ENCODE results near the gene IVL. TPM values are rescaled to one million over a fixed set of nuclear protein-coding genes. Genes with fewer than 3 reads are reported as not detected.

IVL gene
- total RNA-seq, 1 donor from 2014 or later = not detected

DNA sequence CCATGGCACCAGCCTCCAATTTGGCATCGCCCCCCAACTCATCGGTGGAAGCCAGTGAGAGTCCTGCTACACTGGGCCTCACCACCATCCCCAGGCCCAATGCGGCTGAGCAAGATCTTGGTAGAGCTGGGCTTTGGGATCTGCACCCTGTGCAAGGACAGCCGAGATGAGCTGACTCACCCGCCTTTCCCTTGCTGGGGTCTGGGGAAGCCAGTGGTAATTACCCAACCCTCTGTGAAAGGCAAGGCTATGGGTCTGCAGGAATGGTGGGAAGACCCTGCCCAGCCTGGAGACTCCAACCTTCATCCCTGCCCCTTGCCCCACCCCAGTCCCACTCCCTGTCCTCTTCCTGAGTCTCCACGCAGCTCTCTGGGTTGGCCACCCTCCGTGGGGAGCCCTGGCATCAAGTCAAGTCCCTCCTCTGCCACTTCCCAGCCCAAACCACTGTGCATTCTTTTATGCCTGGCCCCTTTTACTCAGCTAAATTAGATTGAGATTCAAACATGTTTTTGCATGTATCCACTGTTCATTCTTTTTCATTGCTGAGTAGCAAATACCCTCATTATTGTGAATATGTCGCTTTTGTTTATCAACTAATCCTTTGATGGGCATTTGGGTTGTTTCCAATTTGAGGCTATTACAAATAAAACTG lies 21.5 kb upstream of the IVL start:
- Histone ChIP-seq H3K4me1 (ENCODE audit: control insufficient read depth in 3 of 3, insufficient read depth in 3 of 3, low read length in 3 of 3) (no peaks in the 10 kb centered on the region), H3K36me3 (ENCODE audit: control insufficient read depth in 3 of 3, insufficient read depth in 3 of 3, low read length in 3 of 3) (no peaks in the 10 kb centered on the region), H3K9ac (ENCODE audit: low read depth in 1 of 3, low read length in 3 of 3) (no peak overlapping the region), H3K27ac (ENCODE audit: low read depth, low read length) (no peak overlapping the region), H3K27me3 (ENCODE audit: control insufficient read depth in 3 of 3, insufficient read depth in 3 of 3, low read length in 3 of 3) (peaks cover 0 to 4% (median 0%) of the 10 kb centered on the region in 3 donors), H3K9me3 (ENCODE audit: control insufficient read depth in 3 of 3, low read length in 3 of 3) (no peaks in the 10 kb centered on the region), H3K4me3 (ENCODE audit: low read length in 3 of 3) (no peak overlapping the region)

DNA sequence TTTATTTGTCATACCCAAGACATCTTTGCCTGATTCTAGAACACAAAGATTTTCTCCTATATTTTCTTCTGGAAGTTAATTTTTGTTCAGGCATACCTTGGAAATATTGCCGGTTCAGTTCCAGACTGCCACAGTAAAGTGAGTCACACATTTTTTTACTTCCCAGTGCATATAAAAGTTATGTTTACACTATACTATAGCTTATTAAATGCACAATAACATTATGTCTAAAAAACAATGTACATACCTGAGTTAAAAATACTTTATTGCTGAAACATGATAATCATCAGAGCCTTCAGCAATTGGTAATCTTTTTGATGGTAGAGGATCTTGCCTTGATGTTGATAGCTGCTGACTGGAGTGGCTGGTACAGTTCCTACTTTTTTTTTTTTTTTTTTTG lies 20.2 kb upstream of the IVL start:
- no peak overlapping the region for H3K4me3 ChIP-seq (ENCODE audit: low read length in 3 of 3)
- no peaks in the 10 kb centered on the region for H3K4me1 ChIP-seq (ENCODE audit: control insufficient read depth in 3 of 3, insufficient read depth in 3 of 3, low read length in 3 of 3)
- no peaks in the 10 kb centered on the region for H3K36me3 ChIP-seq (ENCODE audit: control insufficient read depth in 3 of 3, insufficient read depth in 3 of 3, low read length in 3 of 3)
- H3K27me3 ChIP-seq (ENCODE audit: control insufficient read depth in 3 of 3, insufficient read depth in 3 of 3, low read length in 3 of 3) = peaks cover 0 to 4% (median 0%) of the 10 kb centered on the region in 3 donors
- no peak overlapping the region for H3K27ac ChIP-seq (ENCODE audit: low read depth, low read length)
- H3K9me3 ChIP-seq (ENCODE audit: control insufficient read depth in 3 of 3, low read length in 3 of 3) = no peaks in the 10 kb centered on the region
- H3K9ac ChIP-seq (ENCODE audit: low read depth in 1 of 3, low read length in 3 of 3) = no peak overlapping the region

DNA sequence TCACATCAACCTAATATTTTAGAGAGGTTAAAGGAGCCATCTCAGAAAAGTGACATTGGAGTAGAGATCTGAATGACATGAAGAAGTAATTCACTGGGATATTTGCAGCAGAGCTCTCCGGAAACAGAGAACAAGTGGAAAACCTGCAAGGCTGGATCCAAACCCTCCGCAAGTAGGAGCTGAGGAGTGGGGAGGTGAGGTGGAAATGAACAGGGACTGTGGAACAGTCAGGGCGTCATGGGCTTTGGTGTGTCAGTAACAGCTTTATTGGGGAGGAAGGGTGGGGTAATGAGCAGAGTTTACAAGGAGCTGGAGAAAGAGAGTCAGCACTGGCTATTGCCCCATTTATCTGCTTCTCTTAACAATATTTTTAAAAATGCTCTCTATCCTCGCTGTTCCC lies 9.3 kb upstream of the IVL start:
- H3K27me3 ChIP-seq (ENCODE audit: control insufficient read depth in 3 of 3, insufficient read depth in 3 of 3, low read length in 3 of 3) = peaks cover 0 to 3% (median 0%) of the 10 kb centered on the region in 3 donors
- H3K9me3 ChIP-seq (ENCODE audit: control insufficient read depth in 3 of 3, low read length in 3 of 3) = no peaks in the 10 kb centered on the region
- H3K27ac ChIP-seq (ENCODE audit: low read depth, low read length) = no peak overlapping the region
- no peaks in the 10 kb centered on the region for H3K36me3 ChIP-seq (ENCODE audit: control insufficient read depth in 3 of 3, insufficient read depth in 3 of 3, low read length in 3 of 3)
- H3K4me3 ChIP-seq (ENCODE audit: low read length in 3 of 3) = no peak overlapping the region
- H3K9ac ChIP-seq (ENCODE audit: low read depth in 1 of 3, low read length in 3 of 3) = no peak overlapping the region
- no peaks in the 10 kb centered on the region for H3K4me1 ChIP-seq (ENCODE audit: control insufficient read depth in 3 of 3, insufficient read depth in 3 of 3, low read length in 3 of 3)

DNA sequence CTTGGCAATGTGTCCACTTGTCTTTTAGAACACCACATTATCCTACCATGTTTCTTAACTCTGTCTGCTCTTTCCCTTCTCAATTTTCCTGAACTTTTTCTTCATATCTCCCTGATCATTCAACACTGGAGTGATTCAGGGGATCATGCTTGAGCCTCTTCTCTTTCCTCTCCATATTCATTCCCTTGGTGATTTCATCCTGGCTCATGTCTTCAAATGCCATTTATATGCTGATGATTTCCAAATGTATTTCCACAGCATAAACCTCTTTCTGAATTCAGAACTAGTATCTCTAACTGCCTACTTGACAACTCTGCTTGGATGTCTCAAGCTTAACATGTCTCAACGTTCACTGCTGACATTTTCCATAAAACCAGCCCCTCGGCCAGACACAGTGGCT lies 8.5 kb upstream of the IVL start:
- Histone ChIP-seq H3K9me3 (ENCODE audit: control insufficient read depth in 3 of 3, low read length in 3 of 3) (no peaks in the 10 kb centered on the region), H3K4me3 (ENCODE audit: low read length in 3 of 3) (no peak overlapping the region), H3K36me3 (ENCODE audit: control insufficient read depth in 3 of 3, insufficient read depth in 3 of 3, low read length in 3 of 3) (no peaks in the 10 kb centered on the region)

DNA sequence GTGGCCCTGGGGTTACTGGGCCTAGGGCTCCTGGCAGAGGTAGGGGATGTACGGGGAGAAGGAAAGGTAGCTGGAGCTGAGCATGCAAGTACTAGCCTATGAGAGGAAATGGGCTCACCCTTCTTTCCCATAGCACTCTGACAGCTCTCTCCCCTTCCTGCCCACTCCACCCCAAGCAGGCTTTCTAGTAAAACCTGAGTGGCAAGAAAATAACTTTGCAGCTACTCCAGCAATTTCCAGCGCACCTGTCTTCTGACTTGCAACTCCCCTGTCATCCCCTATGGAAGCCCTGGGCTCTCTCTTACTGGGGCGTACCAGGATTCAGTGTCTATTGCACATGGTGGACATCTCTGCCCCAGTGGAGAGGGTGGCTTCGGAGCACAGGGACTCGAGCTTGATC lies 6.7 kb upstream of the IVL start:
- Histone ChIP-seq H3K27me3 (ENCODE audit: control insufficient read depth in 3 of 3, insufficient read depth in 3 of 3, low read length in 3 of 3) (peaks cover 0 to 3% (median 2%) of the 10 kb centered on the region in 3 donors), H3K9ac (ENCODE audit: low read depth in 1 of 3, low read length in 3 of 3) (no peak overlapping the region), H3K9me3 (ENCODE audit: control insufficient read depth in 3 of 3, low read length in 3 of 3) (no peaks in the 10 kb centered on the region), H3K4me3 (ENCODE audit: low read length in 3 of 3) (no peak overlapping the region), H3K36me3 (ENCODE audit: control insufficient read depth in 3 of 3, insufficient read depth in 3 of 3, low read length in 3 of 3) (no peaks in the 10 kb centered on the region), H3K27ac (ENCODE audit: low read depth, low read length) (no peak overlapping the region), H3K4me1 (ENCODE audit: control insufficient read depth in 3 of 3, insufficient read depth in 3 of 3, low read length in 3 of 3) (no peaks in the 10 kb centered on the region)

More for the DNA sequence above, 8.5 kb upstream of the IVL start:
- no peak overlapping the region for H3K27ac ChIP-seq (ENCODE audit: low read depth, low read length)
- H3K4me1 ChIP-seq (ENCODE audit: control insufficient read depth in 3 of 3, insufficient read depth in 3 of 3, low read length in 3 of 3) = no peaks in the 10 kb centered on the region
- no peak overlapping the region for H3K9ac ChIP-seq (ENCODE audit: low read depth in 1 of 3, low read length in 3 of 3)
- peaks cover 0 to 3% (median 0%) of the 10 kb centered on the region in 3 donors for H3K27me3 ChIP-seq (ENCODE audit: control insufficient read depth in 3 of 3, insufficient read depth in 3 of 3, low read length in 3 of 3)

DNA sequence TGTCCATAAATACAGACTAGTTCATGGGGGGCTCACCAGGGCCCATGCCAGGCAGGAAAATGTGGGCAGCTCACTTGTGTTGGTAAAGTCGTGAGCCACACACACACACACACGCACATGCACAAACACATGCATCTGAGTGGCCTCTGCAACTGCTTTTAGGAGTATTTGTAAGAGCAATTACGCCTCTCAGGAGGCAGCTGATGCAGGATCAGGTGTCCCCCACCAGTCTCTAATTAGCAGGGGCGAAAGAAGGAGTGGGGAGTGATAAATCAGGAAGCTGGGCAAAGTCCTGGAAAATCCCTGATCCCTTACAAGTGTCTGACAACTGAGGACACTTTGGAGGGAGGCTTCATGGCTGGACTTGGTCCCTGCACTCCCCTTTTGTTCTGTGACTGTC lies 5.7 kb upstream of the IVL start:
- no peak overlapping the region for H3K9ac ChIP-seq (ENCODE audit: low read depth in 1 of 3, low read length in 3 of 3)
- peaks cover 0 to 3% (median 2%) of the 10 kb centered on the region in 3 donors for H3K27me3 ChIP-seq (ENCODE audit: control insufficient read depth in 3 of 3, insufficient read depth in 3 of 3, low read length in 3 of 3)
- no peaks in the 10 kb centered on the region for H3K9me3 ChIP-seq (ENCODE audit: control insufficient read depth in 3 of 3, low read length in 3 of 3)
- no peaks in the 10 kb centered on the region for H3K4me1 ChIP-seq (ENCODE audit: control insufficient read depth in 3 of 3, insufficient read depth in 3 of 3, low read length in 3 of 3)
- no peak overlapping the region for H3K27ac ChIP-seq (ENCODE audit: low read depth, low read length)
- no peaks in the 10 kb centered on the region for H3K36me3 ChIP-seq (ENCODE audit: control insufficient read depth in 3 of 3, insufficient read depth in 3 of 3, low read length in 3 of 3)
- no peak overlapping the region for H3K4me3 ChIP-seq (ENCODE audit: low read length in 3 of 3)

DNA sequence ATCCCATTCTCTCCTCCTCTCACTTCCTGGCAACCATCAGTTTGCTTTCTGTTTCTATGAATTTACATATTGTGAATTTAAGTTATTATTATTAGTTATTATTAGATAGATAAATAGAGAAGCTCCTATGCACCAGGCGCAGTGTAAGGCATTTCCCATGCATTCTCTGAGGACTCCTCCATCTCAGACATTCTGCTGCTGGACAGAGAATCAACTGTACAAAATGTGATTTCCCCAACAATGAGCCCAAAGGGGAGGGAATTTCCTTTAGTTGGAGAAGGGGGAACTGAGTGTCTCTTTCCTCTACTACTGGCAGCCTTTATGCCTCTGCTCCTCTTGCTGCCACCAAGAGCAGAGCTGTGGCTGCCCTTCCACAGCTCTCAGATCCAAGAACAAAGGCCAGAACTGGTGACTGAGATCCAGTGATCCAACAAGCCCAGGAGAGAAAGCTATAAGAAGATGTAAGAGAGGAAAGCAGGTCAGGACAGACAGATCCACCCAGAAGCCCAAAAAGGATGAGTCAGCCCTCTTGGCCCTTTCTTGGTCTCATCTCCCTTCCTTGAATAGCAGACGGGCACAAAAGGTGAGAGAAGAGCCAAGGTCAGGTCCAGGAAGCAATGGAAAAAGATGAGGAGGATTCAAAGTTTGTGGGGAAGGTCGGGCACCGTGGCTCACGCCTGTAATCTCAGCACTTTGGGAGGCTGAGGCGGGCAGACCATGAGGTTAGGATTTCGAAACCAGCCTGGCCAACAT lies 3.5 kb upstream of the IVL start:
- H3K27me3 ChIP-seq (ENCODE audit: control insufficient read depth in 3 of 3, insufficient read depth in 3 of 3, low read length in 3 of 3) = peaks cover 0 to 5% (median 3%) of the 10 kb centered on the region in 3 donors
- no peaks in the 10 kb centered on the region for H3K36me3 ChIP-seq (ENCODE audit: control insufficient read depth in 3 of 3, insufficient read depth in 3 of 3, low read length in 3 of 3)
- H3K4me1 ChIP-seq (ENCODE audit: control insufficient read depth in 3 of 3, insufficient read depth in 3 of 3, low read length in 3 of 3) = no peaks in the 10 kb centered on the region
- peaks cover 0 to 2% (median 2%) of the 10 kb centered on the region in 3 donors for H3K9me3 ChIP-seq (ENCODE audit: control insufficient read depth in 3 of 3, low read length in 3 of 3)
- no peak overlapping the region for H3K4me3 ChIP-seq (ENCODE audit: low read length in 3 of 3)
- no peak overlapping the region for H3K27ac ChIP-seq (ENCODE audit: low read depth, low read length)
- H3K9ac ChIP-seq (ENCODE audit: low read depth in 1 of 3, low read length in 3 of 3) = no peak overlapping the region

DNA sequence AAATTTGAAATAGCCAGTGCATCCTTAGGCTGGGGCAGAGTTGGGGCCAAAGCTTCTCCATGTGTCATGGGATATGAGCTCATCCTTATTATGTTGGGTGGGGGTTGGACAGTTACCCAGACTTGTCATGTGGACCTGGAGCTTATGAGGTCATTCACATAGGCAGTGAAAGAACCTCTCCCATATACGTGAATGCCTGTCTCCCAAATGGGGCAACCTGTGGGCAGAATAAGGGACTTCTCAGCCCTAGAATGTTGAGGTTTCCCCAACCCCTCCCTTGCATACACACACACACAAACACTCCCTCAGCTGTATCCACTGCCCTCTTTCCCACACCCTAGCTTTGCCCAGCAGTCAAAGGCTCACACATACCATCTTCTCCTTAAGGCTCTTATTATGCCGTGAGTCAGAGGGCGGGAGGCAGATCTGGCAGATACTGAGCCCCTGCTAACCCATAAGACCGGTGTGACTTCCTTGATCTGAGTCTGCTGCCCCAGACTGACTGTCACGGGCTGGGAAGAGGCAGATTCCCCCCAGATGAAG lies 2.3 kb upstream of the IVL start:
- Histone ChIP-seq H3K27ac (ENCODE audit: low read depth, low read length) (no peak overlapping the region), H3K27me3 (ENCODE audit: control insufficient read depth in 3 of 3, insufficient read depth in 3 of 3, low read length in 3 of 3) (peaks cover 0 to 5% (median 3%) of the 10 kb centered on the region in 3 donors), H3K9ac (ENCODE audit: low read depth in 1 of 3, low read length in 3 of 3) (no peak overlapping the region)

DNA sequence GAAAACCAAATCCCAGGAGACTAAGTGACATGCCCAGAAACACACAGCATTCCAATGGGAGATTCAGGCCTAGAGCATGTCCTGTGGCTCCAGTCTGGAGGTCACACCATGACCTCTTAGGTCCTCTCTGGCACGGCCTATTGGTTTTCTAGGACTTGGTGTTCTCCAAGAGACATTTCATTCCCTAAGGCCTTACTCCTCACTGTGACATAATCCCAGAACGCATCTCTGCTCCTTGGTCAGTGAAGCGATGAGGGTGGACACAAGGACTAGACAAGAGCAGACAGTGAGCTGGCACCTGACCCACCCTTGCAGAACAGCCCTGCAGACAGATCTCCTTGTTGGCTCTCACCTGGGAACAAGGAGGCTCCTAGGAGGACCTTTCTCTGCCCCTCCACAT lies 860 bp downstream of the IVL start:
- Histone ChIP-seq H3K9ac (ENCODE audit: low read depth in 1 of 3, low read length in 3 of 3) (no peak overlapping the region), H3K9me3 (ENCODE audit: control insufficient read depth in 3 of 3, low read length in 3 of 3) (peaks cover 0 to 3% (median 2%) of the 10 kb centered on the region in 3 donors), H3K27me3 (ENCODE audit: control insufficient read depth in 3 of 3, insufficient read depth in 3 of 3, low read length in 3 of 3) (peaks cover 0 to 5% (median 0%) of the 10 kb centered on the region in 3 donors)

More for the DNA sequence above, 2.3 kb upstream of the IVL start:
- H3K36me3 ChIP-seq (ENCODE audit: control insufficient read depth in 3 of 3, insufficient read depth in 3 of 3, low read length in 3 of 3) = no peaks in the 10 kb centered on the region
- peaks cover 0 to 3% (median 2%) of the 10 kb centered on the region in 3 donors for H3K9me3 ChIP-seq (ENCODE audit: control insufficient read depth in 3 of 3, low read length in 3 of 3)
- no peaks in the 10 kb centered on the region for H3K4me1 ChIP-seq (ENCODE audit: control insufficient read depth in 3 of 3, insufficient read depth in 3 of 3, low read length in 3 of 3)
- no peak overlapping the region for H3K4me3 ChIP-seq (ENCODE audit: low read length in 3 of 3)

DNA sequence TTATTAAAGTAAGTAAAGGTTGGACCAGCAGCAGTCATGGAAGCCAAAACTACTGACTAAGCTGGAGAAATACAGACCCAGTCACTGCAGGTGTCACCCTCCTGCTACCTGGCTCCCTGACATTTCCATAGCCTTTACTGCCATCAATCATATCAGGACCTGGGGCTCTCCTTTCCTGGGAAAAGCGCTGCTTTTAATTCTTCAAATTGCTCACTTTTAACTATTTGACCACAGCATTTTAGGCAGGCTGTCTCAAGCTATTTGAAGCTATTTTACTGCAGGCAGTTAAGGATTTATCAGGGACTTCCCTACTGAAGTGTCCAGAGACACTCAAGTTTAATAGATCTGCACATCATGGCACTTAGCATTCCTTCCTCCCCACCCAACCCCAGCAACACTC lies 4.1 kb downstream of the IVL start:
- peaks cover 0 to 3% (median 2%) of the 10 kb centered on the region in 3 donors for H3K9me3 ChIP-seq (ENCODE audit: control insufficient read depth in 3 of 3, low read length in 3 of 3)
- no peaks in the 10 kb centered on the region for H3K4me1 ChIP-seq (ENCODE audit: control insufficient read depth in 3 of 3, insufficient read depth in 3 of 3, low read length in 3 of 3)
- H3K27me3 ChIP-seq (ENCODE audit: control insufficient read depth in 3 of 3, insufficient read depth in 3 of 3, low read length in 3 of 3) = peaks cover 0 to 3% (median 0%) of the 10 kb centered on the region in 3 donors
- H3K4me3 ChIP-seq (ENCODE audit: low read length in 3 of 3) = no peak overlapping the region
- H3K9ac ChIP-seq (ENCODE audit: low read depth in 1 of 3, low read length in 3 of 3) = no peak overlapping the region
- H3K27ac ChIP-seq (ENCODE audit: low read depth, low read length) = no peak overlapping the region
- no peaks in the 10 kb centered on the region for H3K36me3 ChIP-seq (ENCODE audit: control insufficient read depth in 3 of 3, insufficient read depth in 3 of 3, low read length in 3 of 3)

More for the DNA sequence above, 860 bp downstream of the IVL start:
- no peaks in the 10 kb centered on the region for H3K4me1 ChIP-seq (ENCODE audit: control insufficient read depth in 3 of 3, insufficient read depth in 3 of 3, low read length in 3 of 3)
- H3K4me3 ChIP-seq (ENCODE audit: low read length in 3 of 3) = no peak overlapping the region
- no peaks in the 10 kb centered on the region for H3K36me3 ChIP-seq (ENCODE audit: control insufficient read depth in 3 of 3, insufficient read depth in 3 of 3, low read length in 3 of 3)
- no peak overlapping the region for H3K27ac ChIP-seq (ENCODE audit: low read depth, low read length)
